ENCODE data around the gene C3orf20.

C3orf20 gene

GRCh38 chr3:14658978-14659377, 16.0 kb upstream of the C3orf20 start:
- DNase-seq (ENCODE audit: low read depth), result no peak
- H3K4me3 ChIP-seq (ENCODE audit: control insufficient read depth, low read depth, low read length), result no peak overlapping the region
- TF ChIP-seq CTCF (conservative IDR thresholded peaks at IDR 0.05; ENCODE audit: control insufficient read depth, insufficient read depth, low read depth, low read length), result no peak

GRCh38 chr3:14660942-14661341, 14.0 kb upstream of the C3orf20 start:
- no peak overlapping the region for H3K4me3 ChIP-seq (ENCODE audit: control insufficient read depth, low read depth, low read length)
- no peak for TF ChIP-seq CTCF (conservative IDR thresholded peaks at IDR 0.05; ENCODE audit: control insufficient read depth, insufficient read depth, low read depth, low read length)
- no peak for DNase-seq (ENCODE audit: low read depth)

- no peak overlapping the region for H3K4me3 ChIP-seq (ENCODE audit: control insufficient read depth, low read depth, low read length)
- no peak for DNase-seq (ENCODE audit: low read depth)
- TF ChIP-seq CTCF (conservative IDR thresholded peaks at IDR 0.05; ENCODE audit: control insufficient read depth, insufficient read depth, low read depth, low read length), result no peak
These were observed 11.4 kb upstream of the C3orf20 start for GRCh38 chr3:14663396-14664135.

- H3K4me3 ChIP-seq (ENCODE audit: control insufficient read depth, low read depth, low read length), result no peak overlapping the region
- no peak for TF ChIP-seq CTCF (conservative IDR thresholded peaks at IDR 0.05; ENCODE audit: control insufficient read depth, insufficient read depth, low read depth, low read length)
- DNase-seq (ENCODE audit: low read depth), result no peak
These were observed 10.8 kb upstream of the C3orf20 start for GRCh38 chr3:14664170-14664569.

- H3K4me3 ChIP-seq (ENCODE audit: control insufficient read depth, low read depth, low read length), result no peak overlapping the region
- no peak for TF ChIP-seq CTCF (conservative IDR thresholded peaks at IDR 0.05; ENCODE audit: control insufficient read depth, insufficient read depth, low read depth, low read length)
- DNase-seq (ENCODE audit: low read depth), result no peak
These were observed 2.4 kb upstream of the C3orf20 start for GRCh38 chr3:14672588-14672987.

GRCh38 chr3:14676881-14677280, 1.9 kb downstream of the C3orf20 start:
- TF ChIP-seq CTCF (conservative IDR thresholded peaks at IDR 0.05; ENCODE audit: control insufficient read depth, insufficient read depth, low read depth, low read length), result no peak
- no peak for DNase-seq (ENCODE audit: low read depth)
- H3K4me3 ChIP-seq (ENCODE audit: control insufficient read depth, low read depth, low read length), result no peak overlapping the region

All from fibroblast of mammary gland (primary cell).